COLO829 (cell line): ENCODE data around the gene AGER.
A peak's percentile ranks its signal among the peaks of the same experiment; 100 is the strongest.
"Not testable (repeated sequence)": the region's sequence is repeated elsewhere in the genome, so short reads cannot be mapped to it uniquely, and the experiment has no call there.

Experiments
- DNase-seq: peaks from one replicate; pipeline ENCODE4 v3.0.0; 2012; ENCODE audit warnings: low spot score

AGER gene

GRCh38 chr6:32186151-32186840, 2.2 kb upstream of the AGER start:
- not testable (repeated sequence) for DNase-seq

DNA sequence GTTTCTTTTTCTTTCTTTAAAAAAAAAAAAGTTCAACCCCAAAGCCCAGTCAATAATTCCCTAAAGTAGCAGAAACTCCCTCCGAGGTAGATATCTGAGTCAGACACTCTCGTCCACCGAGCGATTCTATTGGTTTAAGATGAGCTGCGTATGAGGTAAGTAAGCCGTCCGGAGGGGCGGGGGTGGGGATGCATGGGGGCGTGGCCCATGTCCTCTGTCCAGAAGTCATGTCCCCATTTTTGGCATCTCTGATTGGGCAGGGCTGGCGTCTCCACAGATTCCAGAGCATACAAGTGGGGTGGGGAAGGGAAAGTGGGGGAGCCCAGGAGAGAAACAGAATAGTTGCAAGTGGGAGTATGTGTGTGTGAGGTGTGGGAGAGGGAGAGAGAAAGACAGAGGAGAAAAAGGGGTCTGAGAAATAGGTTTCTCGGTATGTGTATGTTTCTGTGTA, 1.7 kb upstream of the AGER start:
- DNase-seq = peak; percentile 78

DNA sequence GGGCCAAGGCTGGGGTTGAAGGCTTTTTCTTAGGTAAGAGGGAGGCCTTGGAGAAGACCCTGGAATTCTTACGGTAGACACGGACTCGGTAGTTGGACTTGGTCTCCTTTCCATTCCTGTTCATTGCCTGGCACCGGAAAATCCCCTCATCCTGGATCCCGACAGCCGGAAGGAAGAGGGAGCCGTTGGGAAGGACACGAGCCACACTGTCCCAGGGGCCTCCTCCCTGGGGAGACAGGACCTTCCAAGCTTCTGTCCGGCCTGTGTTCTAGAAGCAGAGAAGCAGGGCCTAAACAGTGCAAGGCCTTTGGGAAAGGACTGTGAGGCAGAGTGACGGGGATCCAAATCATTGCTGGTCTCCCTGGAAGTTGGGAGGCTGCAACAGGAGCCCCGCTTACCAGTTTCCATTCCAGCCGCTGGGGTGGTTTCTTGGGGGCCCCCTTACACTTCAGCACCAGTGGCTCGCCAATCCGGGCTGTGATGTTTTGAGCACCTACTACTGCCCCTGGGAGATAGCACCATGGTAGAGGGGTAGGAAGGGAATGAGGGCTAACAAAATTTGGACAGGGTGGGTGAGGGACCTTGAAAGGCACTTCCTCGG, 470 bp downstream of the AGER start:
- DNase-seq = no peak

DNA sequence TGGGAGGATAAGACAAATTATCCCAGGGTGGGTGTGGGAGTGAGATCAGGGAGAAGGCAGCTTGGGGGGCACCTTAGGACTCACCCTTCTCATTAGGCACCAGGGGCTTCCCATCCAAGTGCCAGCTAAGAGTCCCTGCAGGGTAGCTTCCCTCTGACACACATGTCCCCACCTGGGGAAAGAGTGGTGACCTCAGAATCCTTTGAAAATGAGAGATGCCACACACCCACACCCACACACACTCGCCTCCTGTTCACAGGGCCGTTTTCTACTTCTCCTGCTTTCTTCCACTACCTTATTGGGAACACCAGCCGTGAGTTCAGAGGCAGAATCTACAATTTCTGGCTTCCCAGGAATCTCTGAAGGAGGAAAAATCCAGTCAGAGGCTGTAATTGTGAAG, 1.0 kb downstream of the AGER start:
- DNase-seq = no peak

DNA sequence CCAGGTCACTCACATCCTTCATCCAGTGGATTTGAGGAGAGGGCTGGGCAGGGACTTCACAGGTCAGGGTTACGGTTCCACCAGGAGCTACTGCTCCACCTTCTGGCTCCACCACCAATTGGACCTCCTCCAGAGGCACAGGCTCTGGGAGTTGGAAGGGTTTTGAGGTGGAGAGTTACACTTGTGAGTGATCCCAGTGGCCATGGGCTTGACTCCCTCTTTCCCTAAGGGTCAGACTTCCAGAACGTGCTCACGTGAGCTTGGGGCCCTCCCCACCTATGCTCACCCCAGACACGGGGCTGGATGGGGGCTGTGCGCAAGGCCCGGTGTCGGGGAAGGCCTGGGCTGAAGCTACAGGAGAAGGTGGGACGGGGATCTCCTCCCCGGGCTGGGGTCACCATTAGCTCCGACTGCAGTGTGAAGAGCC, 1.5 kb downstream of the AGER start:
- no peak for DNase-seq

DNA sequence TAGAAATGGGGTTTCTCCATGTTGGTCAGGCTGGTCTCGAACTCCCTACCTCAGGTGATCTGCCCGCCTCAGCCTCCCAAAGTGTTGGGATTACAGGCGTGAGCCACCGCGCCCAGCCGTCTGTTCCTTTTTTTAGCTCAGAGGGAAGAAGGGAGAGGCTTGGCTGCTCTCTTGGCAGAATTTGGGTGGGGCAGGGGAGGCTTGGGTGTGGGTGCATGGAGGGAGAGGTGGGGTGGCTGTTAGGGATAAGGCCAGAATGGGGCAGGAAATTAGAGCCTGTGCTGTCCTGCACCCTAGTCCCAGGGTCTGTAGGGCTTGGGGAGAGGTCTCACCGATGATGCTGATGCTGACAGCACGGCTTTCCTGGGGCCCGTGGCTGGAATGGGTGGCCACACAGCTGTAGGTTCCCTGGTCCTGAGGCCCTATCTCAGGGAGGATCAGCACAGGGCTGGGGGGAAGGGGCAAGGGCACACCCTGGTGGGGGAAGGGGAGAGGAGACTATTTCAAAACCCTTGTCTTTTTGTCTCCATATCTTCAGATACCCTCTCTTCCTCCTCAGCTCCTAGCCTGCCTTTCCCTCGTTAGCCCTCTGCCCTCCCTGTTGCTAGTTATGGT, 2.0 kb downstream of the AGER start:
- DNase-seq = no peak

- DNase-seq = no peak
These were observed 2.8 kb downstream of the AGER start for GRCh38 chr6:32181148-32181702.

DNA sequence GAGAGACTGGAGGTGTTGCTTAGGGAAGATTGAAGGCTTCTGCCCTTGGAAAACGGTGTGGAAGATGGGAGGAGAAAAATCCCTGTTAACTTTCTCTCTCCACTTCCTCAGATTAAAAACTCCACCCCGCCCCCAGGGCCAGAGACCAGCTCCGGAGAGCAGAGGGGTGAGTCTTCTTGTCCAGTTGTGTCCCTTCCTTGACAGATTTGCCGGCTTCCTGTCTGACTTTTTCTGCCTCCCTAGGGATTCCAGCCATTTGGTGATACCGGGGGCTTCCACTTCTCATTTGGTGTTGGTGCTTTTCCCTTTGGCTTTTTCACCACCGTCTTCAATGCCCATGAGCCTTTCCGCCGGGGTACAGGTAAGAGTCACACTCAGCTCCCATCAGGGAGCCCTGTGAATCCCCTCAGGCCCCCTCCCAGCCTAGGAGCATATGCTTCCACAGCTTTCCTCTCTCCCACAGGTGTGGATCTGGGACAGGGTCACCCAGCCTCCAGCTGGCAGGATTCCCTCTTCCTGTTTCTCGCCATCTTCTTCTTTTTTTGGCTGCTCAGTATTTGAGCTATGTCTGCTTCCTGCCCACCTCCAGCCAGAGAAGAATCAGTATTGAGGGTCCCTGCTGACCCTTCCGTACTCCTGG, 4.2 kb downstream of the AGER start:
- DNase-seq = no peak

DNA sequence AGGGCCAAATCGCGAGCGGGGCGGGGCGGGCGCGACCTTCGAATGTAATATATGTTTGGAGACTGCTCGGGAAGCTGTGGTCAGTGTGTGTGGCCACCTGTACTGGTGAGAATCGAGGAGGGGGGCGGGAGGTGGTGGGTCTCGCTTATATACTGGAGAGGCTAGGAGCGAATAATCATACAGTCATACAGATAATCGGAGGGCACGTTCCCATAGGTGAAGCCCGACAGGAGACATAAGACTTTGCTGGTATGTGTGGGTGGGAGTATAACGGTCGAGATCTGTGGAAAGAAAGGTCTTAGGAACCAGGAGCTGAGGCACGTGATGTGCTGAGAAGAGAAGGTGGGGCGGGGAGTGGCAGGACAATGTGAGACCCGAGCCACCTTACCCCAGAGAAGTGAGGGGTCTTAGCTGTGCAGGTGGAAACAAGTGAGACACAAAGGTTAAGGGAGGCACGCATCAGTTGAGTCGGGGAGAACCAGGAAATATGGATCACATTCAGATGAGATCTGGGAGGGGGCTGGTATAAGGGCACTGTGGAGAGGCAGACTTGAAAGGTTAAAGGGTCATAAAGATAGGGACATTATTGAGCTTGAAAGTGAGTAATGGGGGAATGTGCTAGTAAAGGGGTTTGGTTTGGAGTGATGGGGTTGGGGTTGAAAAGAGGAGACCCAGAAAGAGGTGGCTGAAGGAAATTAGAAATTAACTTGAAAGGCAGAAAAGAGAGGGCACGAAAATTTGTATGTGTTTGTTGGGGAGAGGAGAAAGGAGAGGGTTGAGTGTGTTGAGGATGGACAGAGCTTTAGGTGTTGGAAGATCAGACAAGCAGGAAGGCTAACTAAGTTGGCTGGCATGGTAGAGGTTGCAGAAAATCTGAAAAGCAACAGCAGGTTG, 5.3 kb downstream of the AGER start:
- DNase-seq = no peak

DNA sequence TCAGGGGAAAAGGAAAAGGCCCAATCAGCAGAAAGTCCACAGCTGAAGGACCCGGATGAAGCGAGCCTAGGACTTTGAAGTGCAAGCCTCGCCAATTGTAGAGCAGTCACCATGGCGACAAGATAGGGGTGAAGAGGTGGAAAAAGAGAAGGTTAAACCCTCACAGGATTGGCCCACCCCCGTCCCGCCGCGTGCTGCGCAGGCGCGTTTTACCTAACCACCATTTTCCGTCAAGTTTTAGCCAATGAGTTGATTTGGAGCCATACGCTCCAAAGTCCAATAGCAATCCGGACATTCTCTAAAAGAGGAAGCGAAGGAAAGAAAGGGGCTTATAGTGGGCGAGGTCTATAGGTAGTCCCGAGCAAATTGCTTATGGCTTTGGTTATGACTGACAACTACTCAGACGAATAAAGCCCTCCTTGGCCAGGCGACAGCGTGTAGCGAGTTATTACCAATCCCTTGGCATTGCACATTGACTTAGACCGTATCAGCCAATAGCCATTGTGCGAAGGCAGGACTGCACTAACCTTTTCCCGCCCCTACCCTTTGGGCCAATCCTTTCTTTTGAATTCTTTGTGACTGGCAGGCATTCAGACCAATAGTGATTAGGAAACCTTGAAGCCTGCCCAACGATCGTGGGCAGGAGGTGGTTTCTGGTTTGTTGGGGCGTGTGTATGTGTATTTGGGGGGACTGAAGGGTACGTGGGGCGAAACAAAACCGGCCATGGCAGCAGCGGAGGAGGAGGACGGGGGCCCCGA, 6.1 kb downstream of the AGER start, which contains the start of gene RNF5:
Gene RNF5, plus strand, starts transcription at position 618 of the 759 bp plus-strand sequence. Its CDS starts 107 bp downstream, at position 725.
- peak; percentile 99 for DNase-seq

DNA sequence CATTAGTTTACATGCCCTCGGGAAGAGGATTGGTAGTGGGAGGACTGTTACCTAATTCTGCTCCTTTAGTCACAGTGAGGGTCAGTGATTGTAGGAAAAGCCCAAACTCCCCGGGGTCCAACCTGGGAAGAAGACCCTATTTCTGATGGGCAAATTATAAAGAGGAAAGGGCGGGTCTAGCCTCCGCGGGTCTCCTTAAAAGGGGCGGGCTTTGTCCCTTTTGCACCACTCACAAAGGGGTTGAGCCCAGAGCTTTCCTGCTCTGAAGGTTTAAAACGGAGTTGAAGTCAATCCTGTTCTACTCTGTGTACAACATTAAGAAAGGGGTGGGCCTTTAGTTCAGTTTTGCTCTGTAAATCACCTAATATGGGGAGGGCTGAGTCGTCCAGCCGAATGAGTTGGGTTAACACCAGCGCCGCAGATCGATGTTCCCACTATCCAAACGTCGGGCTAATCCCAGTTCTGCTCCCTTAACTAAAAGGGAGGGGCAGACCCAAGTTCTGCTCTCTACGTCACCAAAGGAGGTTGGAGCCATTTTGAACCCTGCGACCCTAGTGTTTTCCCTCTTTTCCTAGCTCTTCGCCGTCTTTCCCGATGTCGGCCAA, 6.8 kb downstream of the AGER start:
- DNase-seq = no peak

GRCh38 chr6:32176476-32177182, 7.4 kb downstream of the AGER start:
- DNase-seq = no peak

DNA sequence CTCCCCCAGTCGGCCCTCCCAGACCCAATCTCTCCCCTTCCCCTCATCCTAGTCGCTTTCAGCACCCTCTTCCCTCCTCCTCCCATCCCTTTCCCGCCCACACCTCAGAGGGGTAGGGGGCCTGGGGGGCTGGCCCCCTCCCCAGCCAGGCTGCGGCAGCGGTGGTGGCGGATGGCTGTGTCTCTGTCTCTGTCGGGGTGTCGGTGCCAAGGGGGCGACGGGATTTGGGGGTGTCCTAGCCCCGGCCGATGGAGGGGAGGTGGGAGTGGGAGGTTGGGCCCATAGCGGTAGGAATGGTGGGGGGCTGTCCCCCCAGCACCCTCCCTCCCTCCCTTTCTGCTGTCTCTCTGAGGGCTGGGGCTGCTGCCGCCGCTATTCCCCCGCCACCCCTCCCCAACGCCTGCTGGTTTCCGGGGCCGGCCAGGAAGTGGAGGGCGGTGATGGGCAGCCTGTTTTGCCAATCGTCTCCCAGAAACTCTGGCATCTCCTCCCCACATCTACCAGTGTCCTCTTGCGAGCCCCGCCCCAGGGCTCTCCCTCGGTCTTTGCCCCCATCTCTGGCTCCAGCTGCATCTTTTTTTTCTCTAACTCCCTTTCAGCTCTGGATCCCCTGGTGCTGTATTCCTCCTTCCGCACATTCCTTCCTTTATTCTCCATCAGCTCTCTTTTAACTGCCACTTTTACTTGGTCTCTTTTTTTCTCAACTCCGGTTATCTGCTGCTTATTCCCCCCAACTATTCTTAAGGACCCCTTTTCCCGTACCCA, 8.2 kb downstream of the AGER start, which contains the start of gene AGPAT1:
Gene AGPAT1, minus strand, starts transcription at position 374 of the 765 bp plus-strand sequence. CDS start 4,588 bp downstream, outside the sequence.
- peak; percentile 96 for DNase-seq

DNA sequence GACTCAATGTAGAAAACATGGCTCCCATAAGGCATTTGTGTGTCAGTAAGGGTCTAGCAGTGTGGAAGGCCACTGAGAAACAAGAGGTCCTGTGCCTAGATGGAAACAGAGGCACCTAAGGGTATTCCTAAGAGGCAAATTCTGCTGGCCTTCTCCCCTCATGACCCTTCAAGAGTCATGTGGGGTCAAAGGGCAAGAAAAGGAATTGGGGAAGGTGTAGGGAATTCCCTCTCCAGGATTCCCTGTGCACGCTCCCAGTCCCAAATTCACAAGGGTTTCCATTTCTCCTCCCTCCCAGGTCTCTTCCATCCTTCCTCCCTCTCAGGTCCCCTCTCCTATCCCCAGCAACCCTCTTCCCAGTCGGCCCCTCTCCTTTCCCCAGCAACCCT, 8.7 kb downstream of the AGER start:
- no peak for DNase-seq

DNA sequence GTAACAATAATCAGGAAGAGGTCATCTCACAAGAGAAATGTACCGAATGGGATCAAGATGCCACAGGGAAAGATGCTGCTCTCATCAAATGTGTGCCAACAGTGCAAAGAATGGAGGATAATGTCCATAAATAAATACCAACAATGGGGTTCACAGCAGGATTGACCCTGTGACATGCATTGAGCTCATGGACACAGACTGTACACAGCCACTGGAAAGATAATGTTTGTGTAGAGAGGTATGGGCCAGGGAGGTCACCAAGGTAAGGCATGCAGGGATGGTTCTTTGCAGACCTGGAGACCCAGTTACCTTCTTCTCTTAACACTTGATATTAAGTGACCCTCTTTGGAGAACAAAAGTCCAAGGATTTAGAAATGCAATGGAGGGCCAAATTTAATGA, 9.6 kb downstream of the AGER start:
- DNase-seq = no peak

- no peak for DNase-seq
These were observed 10.9 kb downstream of the AGER start for GRCh38 chr6:32173051-32173727.

DNA sequence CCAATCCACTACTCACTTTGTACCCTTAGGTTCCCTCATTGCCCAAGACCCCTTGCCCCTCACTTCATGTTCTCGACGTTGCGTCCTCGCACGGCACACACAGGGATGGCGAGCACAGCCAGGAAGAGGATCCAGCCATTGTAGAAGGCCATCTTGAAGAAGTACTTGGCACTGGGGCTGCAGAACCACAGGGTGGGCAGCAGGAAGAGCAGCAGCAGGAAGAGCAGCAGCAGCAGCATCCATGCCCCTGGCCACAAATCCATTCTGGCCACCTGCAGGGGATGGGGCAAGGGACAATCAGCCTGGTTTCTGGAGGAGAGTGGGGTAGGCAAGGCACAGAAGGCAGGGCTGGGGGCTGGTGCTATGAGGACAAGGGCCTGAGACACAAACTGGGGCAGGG, 12.8 kb downstream of the AGER start:
- DNase-seq = no peak

- DNase-seq = no peak
These were observed 13.8 kb downstream of the AGER start for GRCh38 chr6:32170294-32170693.
